DMS53 treated with DMSO at 0.1 percent for 48 hours (cell line): ENCODE data around the gene HIVEP3.
"Not testable (repeated sequence)": the region's sequence is repeated elsewhere in the genome, so short reads cannot be mapped to it uniquely, and the experiment has no call there.

Experiments
- DNase-seq: peaks from one replicate; lab custom pipeline; 2025; ENCODE audit not compliant: unreplicated experiment; lab: John Stamatoyannopoulos, UW

Gene HIVEP3

DNA sequence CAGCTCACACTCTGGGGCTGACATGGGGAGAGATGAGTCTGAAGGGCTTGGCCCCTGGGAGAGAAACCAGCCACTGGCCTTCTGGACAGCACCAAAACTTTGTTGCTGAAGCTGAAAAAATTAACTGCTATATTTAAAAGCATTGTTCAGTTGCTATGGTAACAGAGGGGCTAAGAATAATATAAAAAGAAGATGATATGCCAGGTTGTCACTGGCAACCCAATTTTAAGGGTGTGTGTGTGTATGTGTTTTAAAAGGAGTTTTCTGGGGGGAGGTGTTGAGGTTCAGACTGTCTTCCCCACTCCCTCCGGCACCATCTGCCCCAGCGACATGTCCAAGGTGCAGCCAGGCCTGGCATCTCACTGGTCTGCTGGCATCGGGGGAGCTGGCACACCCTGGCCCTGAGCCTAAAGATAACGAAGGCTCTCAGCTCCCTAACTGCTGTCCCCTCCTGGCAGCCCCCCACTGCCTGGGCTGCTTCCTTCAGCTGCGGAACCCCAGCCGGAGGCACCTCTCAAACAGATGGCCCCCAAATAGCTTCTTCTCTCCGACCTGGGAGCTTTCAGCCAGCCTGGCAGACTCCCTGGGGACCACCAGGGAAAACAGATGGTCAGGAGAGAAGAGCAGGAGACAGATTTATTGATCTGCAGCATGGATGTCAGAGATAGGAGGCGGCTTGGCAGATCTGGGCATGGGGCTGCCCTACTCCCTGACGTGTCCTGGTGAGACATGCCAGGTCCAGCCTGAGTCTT, 203.9 kb downstream of the HIVEP3 start:
- no peak for DNase-seq

DNA sequence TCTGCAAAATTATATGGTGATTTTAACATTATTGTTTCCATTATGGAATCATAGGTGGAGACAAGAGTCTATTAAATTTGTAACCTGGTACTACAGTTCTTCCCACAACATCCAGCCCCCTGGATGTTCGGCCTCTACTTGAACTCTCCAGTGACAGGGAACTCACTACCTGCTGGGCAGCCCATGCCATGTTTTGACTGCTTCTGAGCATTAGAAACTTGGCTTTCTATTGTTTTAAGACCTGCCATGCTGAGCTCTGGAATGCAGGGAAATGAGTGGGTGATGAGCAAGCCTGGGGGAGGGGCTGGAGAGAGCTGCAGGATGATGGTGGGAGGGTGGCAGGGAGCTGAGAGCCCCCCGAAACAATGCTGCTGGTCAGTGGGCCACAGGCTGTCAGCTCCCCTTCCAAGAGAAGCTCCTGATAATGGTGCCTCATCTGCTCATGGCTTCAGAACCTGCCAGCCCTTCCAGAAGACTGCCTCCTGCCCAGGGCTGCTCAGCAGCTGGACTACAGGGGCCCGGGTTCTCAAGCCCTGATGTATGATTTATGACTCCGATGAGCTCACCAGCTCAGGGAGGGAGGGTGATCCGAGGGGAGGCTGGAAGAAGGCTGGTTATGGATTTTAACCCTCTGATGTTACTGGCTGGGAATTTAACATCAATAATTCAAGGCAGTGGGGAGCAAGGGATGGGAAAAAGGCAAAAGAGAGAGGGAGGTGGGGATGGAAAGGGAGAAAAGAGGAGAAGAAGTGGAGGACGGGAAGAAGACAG, 205.0 kb downstream of the HIVEP3 start:
- DNase-seq, result no peak

DNA sequence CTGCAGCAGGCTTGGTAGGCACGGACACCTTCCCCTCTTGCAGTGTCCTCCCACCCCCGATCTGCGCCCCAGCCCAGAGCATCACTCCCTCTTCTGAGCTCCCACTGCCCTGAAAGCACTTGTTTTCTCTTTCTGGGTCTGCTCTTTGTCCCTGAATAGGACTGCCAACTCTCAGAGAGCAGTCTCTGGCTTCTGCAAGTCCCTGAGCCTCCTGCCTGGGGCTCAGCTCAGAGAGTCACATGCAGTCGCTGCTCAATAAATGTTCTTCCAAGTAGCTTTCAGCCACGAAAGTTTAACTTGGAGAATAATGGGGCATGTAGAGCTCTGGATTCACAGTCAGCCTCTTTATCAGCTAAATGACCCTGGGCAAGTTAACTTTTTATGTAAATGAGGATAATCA, 205.6 kb downstream of the HIVEP3 start:
- DNase-seq, result no peak

DNA sequence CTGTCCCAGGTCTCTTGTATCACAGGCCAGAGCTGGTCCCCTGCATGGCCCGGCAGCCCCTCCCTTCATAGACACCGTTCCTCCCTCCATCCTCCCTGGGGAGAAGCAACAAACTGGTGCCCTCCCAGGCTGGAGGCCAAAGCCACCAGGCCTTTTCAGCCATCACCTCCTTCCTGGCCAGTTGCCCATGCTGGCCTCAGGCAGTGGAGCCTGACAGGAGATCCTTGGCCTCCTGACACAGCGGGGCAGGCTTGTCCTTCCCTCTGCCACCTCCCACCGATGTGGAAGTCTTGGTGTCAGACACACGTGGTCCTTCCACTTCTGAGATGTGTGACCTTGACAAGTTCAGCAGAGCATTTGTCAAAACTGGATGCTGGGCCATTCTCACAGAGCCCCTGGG, 206.0 kb downstream of the HIVEP3 start:
- no peak for DNase-seq

DNA sequence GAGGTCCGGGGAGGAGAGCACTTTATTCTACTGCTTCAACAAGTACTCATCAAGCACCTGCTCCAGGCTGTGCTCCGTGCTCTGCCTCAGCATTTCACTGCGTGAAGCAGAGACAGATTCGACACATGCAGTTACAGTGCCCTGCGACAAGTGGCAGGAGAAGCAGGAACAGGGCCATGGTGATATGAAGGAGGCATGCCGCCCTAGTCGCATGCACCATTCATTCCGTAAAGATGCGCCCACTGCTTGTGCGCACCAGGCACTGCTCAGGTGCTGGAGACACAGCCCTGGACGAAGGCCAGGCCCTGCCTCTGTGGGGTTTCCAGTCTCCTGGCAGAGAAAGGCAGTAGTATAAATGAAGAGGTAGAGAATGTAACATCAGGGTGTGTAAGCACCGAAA, 206.6 kb downstream of the HIVEP3 start:
- DNase-seq, result no peak

DNA sequence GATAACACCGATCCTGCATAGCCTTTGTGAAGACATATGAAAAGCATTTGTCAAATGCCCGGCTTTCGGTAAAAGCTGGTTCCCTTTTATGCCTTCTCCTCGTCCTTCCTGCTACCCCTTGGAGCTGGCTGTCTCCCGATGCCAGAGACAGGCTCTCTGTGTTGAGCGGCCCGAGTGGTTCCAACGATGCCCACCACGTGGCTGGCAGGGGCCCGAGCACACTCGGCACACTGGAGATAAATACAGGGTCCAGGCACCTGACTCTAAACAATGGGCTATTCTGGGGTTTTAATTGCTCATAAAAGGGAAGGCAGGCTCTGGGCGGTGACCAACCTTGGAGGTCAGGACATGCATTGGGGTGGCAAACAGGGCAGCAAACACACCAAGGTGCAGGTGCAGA, 207.1 kb downstream of the HIVEP3 start:
- no peak for DNase-seq

DNA sequence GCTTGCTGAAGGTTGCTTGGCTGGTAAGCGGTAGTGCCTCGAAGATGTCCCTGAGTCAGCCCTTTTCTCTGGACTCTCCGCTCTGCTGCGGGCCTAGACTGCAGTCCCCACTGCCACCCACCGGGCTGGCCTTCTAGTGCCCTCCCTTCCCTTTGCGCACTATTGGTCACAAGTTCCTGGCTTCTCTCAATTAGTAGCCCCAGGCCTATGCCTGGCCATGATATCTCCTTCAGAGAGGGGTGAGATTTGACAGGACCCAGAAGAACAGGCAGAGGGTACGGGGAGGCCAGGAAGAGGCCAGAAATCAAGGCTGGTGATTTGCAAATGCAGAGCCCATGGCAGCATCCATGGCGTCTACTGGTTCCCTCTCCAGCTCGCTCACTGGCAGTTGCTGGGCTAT, 207.7 kb downstream of the HIVEP3 start:
- DNase-seq, result no peak

DNA sequence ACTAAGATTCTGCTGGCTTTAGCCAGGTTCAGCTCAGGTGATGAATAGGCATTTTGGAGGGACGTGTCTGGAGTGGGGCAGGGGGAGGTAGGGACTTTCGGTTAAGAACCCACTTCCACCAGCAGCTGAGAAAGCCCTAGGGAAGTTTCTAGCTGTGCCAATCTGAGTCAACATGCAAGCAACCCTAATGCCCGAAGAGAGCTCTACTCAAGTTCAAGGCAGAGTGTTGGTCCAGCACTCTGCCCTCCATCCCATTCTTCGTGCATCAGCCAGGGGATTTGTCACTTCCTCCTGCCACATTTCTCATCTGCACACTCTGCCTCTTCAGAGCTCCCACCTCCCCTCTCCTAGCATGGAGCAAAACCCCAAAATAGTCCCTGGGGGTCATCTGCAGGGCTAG, 208.8 kb downstream of the HIVEP3 start:
- no peak for DNase-seq

DNA sequence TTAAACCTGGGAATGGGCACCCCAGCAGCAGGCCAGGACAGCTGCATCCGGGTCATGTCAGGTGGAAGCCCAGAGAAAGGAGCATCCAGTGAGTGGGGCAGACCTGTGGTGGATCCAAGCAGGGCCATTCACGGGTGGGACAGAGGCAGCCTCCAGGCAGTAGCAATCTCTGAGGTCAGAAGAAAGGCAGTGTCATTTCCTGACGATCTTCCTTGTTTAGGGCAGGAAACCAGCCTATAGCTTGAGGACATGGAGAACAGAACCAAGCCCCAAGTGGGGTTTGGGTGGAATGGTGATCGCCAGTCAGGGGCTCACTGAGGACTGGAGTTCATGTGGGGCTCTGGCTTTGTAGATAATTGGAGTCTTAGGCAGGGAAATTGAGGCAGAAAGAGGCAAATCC, 209.4 kb downstream of the HIVEP3 start:
- DNase-seq, result no peak

DNA sequence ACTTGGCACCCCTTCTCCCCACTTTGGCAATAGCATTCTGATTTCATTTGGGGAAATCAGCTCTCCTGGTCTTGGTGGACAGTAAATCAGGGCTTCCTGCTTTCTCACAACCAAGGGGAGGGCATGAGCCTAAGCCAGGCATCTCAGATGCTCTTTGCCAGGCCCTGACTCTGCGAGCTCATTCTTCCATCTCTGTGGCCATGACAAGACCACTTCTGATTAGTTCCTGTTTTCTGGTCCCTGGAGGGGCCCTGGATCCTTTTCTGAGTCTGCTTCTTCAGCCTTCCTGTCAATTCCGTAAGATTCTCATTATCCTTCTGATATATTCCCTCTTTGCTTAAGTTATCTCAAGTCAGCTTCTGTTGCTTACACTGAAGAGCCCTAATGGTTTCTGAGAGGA, 210.4 kb downstream of the HIVEP3 start:
- DNase-seq, result no peak

DNA sequence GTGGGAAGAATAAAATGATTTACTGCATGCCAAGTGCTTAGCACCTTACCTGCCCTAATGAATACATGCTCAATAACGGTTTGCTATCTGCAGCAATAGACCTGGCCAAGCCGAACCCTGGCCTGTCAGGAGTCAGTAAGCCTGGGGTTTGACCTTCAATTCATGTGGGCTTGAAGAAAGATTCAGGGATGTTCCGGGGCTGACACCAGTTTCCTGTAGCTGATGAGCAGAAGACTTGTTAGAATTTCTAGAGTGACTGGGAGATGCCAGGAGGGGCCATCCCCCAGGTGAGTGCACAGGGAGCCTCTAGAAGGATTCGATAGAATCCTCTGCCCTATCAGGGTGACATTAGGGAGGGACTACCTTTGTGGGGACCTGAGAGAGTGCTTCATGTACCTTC, 210.9 kb downstream of the HIVEP3 start:
- DNase-seq, result no peak

DNA sequence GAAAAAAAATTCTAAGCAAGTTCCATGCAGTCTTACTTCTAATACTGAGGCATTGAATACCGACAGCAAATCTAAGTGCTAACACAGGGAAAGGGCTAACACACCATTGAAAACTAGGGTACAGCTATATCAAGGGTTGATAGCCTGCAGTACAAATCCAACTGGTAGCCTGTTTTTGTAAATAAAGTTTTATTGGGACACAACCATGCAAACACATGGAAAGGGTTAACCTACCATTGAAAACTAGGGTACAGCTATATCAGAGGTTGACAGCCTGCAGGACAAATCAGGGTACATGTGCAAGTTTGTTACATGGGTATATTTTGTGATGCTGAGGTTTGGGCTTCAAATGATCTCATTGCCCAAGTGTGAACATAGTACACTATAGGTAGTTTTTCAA, 212.9 kb downstream of the HIVEP3 start:
- no peak for DNase-seq

DNA sequence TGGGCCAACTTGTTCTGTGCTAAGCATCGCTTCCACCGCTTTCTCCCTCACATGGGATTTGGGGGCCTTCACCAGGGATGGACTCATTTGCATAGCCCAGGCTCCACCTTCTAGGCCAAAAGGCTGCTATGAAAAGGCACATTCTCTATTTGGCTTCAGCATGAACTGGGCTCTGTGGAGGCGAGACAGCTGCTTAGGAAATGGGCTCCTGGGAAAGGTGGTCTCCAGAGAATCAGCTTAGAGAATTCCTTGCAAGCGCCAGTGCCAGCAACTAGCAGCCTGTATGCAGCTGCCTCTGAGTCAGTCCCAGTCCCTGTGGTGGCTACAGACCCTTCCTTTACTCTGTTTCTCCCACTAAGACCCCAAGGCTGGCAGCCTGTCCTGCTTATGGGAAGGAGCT, 214.5 kb downstream of the HIVEP3 start:
- DNase-seq, result no peak

DNA sequence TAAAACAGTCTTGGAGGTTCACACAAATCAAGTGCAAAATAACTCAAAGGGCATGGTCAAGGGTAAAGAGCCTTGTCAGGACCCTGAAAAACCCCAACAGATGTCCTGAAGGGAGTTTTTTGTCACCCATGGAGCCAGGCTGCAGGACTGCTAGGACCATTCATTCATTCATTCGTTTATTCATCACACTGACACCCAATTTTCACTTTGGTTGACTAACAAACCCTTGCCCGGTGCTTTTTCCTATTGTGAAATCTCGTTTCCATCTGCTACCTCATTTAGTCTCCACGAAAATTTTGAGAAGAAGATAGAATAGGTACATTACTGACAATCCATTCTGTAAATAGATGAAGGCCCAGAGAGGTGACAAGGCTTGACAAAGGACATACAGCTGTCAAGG, 216.0 kb downstream of the HIVEP3 start:
- no peak for DNase-seq

DNA sequence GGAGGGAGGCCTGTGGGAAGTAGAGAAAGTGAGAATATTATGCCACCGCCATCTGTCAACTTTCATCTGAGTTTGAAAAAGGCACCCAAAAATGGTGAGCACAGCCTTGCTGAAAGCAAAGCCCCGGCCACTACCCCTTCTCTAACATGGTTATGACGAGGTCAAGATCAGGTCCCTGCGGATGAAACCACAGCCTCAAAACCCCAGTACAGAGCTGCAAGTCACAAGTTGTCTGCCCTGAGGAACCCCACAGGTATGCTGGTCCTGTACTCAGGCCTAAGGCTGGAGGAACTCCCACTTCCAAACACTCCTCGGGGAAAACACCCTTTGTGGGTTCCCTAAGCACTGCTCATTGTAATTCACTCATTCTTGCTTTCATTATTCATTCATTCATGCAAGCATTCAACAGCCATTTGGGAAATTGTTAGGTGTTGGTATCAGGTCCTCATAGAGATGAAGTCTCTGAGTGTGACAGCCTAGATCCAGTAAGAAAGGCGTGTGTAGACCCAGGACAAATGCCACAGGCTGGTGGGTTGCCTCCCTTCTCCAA, 217.7 kb downstream of the HIVEP3 start:
- no peak for DNase-seq

DNA sequence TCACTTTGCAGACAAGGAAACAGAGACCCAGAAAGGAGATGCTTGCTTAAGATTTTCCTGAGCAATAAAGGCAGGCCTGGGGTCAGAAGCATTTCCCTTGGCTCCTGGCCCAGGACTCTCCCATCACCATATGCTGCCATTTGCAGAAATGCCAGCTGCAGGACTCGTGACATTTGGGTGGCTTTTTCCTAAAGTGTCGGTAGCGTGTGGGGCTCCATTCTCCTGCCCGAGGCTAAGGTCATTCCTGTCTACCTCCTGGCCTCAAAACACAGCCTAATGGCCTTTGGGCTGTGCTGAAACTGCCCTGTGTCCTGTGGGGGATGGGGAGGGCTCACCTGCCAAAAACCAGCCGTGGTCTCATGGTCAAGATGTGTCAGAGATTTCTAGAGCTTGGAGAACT, 218.1 kb downstream of the HIVEP3 start:
- no peak for DNase-seq

DNA sequence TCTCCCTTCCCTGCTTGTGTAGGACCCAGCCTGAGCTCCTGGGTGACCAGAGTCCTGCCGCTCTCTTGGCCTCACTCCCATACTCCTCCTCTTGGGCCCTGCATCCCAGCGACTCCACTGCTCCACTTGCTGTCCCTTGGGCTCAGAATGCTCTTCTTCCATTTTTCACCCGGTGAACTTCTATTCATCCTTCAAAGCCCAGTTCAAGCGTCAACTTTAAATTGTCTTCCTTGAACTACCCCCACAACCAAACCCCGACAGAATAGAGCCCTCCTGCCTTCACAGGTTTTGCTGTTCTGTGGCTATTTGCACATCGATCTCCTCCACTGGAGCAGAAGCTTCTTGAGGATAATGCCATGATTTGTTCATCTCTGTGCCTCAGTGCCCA, 218.9 kb downstream of the HIVEP3 start:
- no peak for DNase-seq

DNA sequence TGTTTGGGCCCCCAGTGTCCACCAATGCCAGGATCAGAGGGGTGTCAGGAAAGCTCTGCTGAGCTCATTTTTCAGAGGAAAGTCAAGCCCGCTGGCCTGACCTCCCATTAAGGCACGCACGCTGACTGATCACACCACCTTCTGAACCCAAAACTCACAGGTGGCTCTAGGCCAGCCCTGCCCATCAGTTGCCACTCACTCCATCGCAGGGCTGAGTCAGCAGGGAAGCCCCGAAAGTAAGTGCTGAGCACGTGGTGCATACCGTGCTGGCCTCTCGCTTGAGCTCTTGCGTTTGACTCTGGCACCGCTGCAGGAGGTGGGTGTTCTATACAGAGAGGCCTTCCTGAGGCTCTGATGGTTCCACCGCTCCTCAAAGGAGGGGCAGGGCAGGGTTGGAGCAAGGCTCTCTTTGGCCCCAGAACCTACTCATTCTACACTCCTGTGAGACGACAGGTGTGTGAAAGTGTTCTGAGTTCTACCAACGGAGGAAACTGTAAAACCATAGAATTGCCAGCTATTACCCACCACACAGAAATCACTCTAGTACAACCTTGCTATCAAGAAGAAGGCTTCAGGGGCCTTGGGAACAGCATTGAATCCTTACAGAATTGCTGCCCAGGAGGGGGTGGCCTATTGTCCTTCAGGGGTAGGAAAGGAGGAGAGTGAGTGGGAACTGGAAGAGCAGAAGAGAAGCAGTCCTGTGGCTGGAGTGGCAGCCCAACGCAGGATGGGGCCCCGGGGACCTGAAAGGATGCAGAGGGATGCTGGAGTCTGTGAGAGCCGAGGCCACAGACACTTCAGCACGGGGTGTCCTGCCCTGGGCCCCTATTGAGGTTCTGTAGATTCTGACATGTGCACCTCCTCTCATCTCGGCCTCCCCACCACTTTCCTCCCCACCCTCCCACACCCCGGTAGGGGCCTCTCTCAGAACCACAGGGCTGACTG, 219.5 kb downstream of the HIVEP3 start:
- DNase-seq, result no peak

DNA sequence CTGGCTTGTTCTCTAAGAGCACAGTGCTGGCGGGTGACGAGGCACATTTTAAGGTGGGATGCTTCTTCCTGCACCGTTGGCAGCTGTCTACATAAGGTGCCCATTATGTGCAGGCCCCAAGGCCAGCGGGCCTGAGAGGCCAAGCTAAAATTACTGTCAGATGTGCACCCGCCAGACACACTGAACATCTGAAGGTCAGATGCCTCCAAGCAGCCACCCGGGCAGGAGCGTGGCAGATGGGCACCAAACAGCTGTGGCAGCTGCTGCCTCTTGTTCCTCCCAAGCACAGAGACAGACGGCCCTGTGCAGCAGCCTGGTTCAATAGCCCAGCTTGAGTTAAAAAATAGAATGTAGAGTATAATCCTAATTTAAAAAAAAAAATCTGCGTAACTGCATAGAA, 222.3 kb downstream of the HIVEP3 start:
- DNase-seq, result no peak

DNA sequence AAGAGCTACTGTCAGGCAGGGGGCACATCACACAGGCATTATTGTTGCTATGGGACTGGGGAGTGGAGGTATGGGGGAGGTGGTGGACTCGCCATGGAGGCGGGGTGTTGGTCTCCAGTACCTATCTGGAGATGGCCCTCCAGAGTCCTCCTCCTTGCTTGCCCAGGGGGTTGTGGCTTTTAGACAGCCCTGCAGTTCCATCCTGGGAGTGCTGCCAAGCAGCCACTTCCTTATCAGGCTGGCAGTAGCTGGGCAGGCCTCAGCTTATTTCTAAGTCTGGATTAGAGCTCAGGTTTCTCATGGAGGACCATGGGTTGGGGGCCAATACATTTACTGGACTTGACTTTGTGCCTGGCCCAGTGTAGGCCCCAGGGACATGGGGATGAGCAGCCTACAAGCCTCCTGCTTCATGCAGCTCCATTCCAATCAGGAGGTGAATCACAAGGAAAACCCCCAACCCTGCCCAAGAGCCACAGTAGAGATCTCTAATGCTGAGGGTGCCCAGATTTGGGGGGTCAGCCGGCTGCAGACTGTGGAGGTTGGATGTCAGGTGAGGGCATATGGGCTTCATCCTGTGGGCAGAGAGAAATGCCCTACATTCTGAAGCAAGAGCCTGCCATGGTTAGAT, 223.5 kb downstream of the HIVEP3 start:
- no peak for DNase-seq

DNA sequence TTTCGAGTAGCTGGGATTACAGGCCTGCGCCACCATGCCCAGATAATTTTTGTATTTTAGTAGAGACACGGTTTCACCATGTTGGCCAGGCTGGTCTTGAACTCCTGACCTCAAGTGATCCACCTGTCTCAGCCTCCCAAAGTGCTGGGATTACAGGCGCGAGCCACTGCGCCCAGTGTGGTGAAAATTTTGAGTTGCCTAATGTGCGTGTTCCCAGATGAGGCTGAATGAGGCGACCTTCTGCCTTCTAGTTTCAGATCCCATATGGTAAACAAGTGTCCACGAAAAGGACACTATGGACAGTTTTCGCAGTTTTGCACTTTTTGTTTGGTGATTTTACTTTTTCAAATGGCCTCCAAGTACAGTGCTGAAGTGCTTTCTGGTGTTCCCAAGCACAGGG, 226.8 kb downstream of the HIVEP3 start:
- not testable (repeated sequence) for DNase-seq
